Spinal cord (tissue), 10 donors: ENCODE data around the gene DTHD1. TPM values are rescaled to one million over a fixed set of nuclear protein-coding genes. Genes with fewer than 3 reads are reported as not detected.
A peak's percentile ranks its signal among the peaks of the same experiment; 100 is the strongest.

Experiments used
- DNase-seq, 6 donors: peaks; one replicate each; pipeline versions ENCODE4 v3.0.0 to v3.0.0-alpha.2; 2013 to 2015; ENCODE audit warnings: low spot score in 6 of 6, low read depth in 4 of 6
- H3K27ac ChIP-seq: one replicate; pipeline ENCODE4 v1.5.1; 2013; ENCODE audit warnings: low read depth, low read length, control low read depth
- H3K27me3 ChIP-seq: one replicate; pipeline ENCODE4 v1.6.1; 2013; ENCODE audit warnings: low read length; ENCODE audit not compliant: control insufficient read depth, insufficient read depth
- H3K36me3 ChIP-seq: one replicate; pipeline ENCODE4 v1.6.1; 2013; ENCODE audit warnings: low read length; ENCODE audit not compliant: control insufficient read depth, insufficient read depth
- H3K4me1 ChIP-seq: one replicate; pipeline ENCODE4 v1.6.1; 2013; ENCODE audit warnings: low read length; ENCODE audit not compliant: control insufficient read depth, insufficient read depth
- H3K4me3 ChIP-seq: one replicate; pipeline ENCODE4 v1.5.1; 2013; ENCODE audit warnings: low read depth, low read length, control low read depth
- H3K9me3 ChIP-seq: one replicate; pipeline ENCODE4 v1.6.1; 2013; ENCODE audit warnings: low read length; ENCODE audit not compliant: control insufficient read depth, insufficient read depth
- WGBS: methylation state at CpG from one replicate; pipeline ENCODE4 v1.1.5; 2013; ENCODE audit warnings: missing lambda C conversion rate; ENCODE audit not compliant: insufficient coverage; 5-methylcytosine and 5-hydroxymethylcytosine counted together
- polyA plus RNA-seq, 2 donors: library from polyadenylated mRNA; unstranded; fragments of 120-200 nt; gene quantifications; one replicate each; pipeline ENCODE4 v1.2.1, GENCODE V29; 2013; ENCODE audit not compliant: insufficient read length in 2 of 2
- total RNA-seq, 2 donors: library from RNA; depleted of rRNA in 1 of 2; stranded (reverse); fragments of 120-200 nt in 1 of 2; fragments of >200 nt in 1 of 2; gene quantifications; one replicate each; pipeline versions ENCODE4 v1.2.3 to v1.2.4, GENCODE V29; 2013 to 2014
- donor health status: healthy.

The DTHD1 gene
- total and polyA plus RNA-seq, 4 donors, result 5.1 to 13.2 (median 7.7) TPM

- H3K27me3 ChIP-seq, result peaks cover 2% of the 10 kb centered on the region
- peak within 1 kb of the TSS; percentile 82 for H3K27ac ChIP-seq
- H3K4me3 ChIP-seq, result peak within 1 kb of the TSS; percentile 70
- peak in 3 of 6 donors; percentile 25 to 66 (median 59) for DNase-seq
- no peaks in the 10 kb centered on the region for H3K9me3 ChIP-seq
- no peaks in the 10 kb centered on the region for H3K36me3 ChIP-seq
- peaks cover 7% of the 10 kb centered on the region for H3K4me1 ChIP-seq
- WGBS, result 1% methylated on average over 74 of the region's 81 CpGs
These were observed 36.9 kb upstream of the DTHD1 start, which contains the start of gene ARAP2 for GRCh38 chr4:36244257-36245082. Gene ARAP2, minus strand, starts transcription at chr4:36244514. Its CDS starts 15,028 bp downstream, at chr4:36229486.

DNA sequence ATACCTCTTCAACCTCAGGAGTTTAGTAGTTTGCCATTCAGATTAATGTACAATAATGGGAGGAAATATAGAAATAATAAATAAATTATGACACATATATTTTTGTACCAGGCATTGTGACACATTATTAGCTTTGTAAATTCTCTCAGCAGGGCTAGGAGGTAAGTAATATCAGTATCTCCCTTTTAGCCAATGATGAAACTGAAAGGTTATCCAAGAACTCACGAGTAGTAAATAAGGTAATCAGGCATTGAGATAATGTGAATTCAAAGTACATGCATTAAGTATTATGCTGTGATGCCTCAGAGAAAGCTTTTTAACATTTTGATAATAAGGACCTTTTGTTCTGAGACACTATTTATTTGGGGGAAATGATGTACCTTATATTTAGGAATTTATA is 31.8 kb upstream of the DTHD1 start:
- Histone ChIP-seq H3K27me3 (no peaks in the 10 kb centered on the region), H3K36me3 (no peaks in the 10 kb centered on the region), H3K9me3 (no peaks in the 10 kb centered on the region), H3K4me1 (peaks cover 5% of the 10 kb centered on the region), H3K27ac (no peak overlapping the region), H3K4me3 (no peak overlapping the region)
- no peak for DNase-seq
- WGBS, result no CpG with 5 or more reads among the region's 1 CpG

GRCh38 chr4:36251983-36252382 is 29.4 kb upstream of the DTHD1 start:
- WGBS, result no CpG with 5 or more reads among the region's 2 CpGs
- no peak overlapping the region for H3K4me3 ChIP-seq
- H3K4me1 ChIP-seq, result peaks cover 4% of the 10 kb centered on the region
- H3K36me3 ChIP-seq, result no peaks in the 10 kb centered on the region
- DNase-seq, result no peak
- no peaks in the 10 kb centered on the region for H3K27me3 ChIP-seq
- no peak overlapping the region for H3K27ac ChIP-seq
- no peaks in the 10 kb centered on the region for H3K9me3 ChIP-seq

- Histone ChIP-seq H3K36me3 (no peaks in the 10 kb centered on the region), H3K9me3 (no peaks in the 10 kb centered on the region), H3K4me1 (peaks cover 7% of the 10 kb centered on the region), H3K27ac (no peak overlapping the region), H3K27me3 (no peaks in the 10 kb centered on the region), H3K4me3 (no peak overlapping the region)
- DNase-seq, result no peak
- WGBS, result 58% methylated on average over 2 of the region's 2 CpGs
These were observed 27.0 kb upstream of the DTHD1 start for GRCh38 chr4:36254371-36254770.

GRCh38 chr4:36255577-36255976 is 25.8 kb upstream of the DTHD1 start:
- no peak overlapping the region for H3K27ac ChIP-seq
- no peaks in the 10 kb centered on the region for H3K36me3 ChIP-seq
- DNase-seq, result peak in 2 of 6 donors; percentile 21 to 60
- peaks cover 7% of the 10 kb centered on the region for H3K4me1 ChIP-seq
- no CpG with 5 or more reads among the region's 2 CpGs for WGBS
- H3K4me3 ChIP-seq, result no peak overlapping the region
- H3K27me3 ChIP-seq, result no peaks in the 10 kb centered on the region
- H3K9me3 ChIP-seq, result no peaks in the 10 kb centered on the region

- WGBS, result no CpG with 5 or more reads among the region's 6 CpGs
- Histone ChIP-seq H3K9me3 (no peaks in the 10 kb centered on the region), H3K4me1 (peaks cover 7% of the 10 kb centered on the region), H3K4me3 (peak overlapping the region; percentile 13), H3K27ac (peak overlapping the region; percentile 87), H3K36me3 (no peaks in the 10 kb centered on the region), H3K27me3 (no peaks in the 10 kb centered on the region)
- peak in 2 of 6 donors; percentile 59 to 60 for DNase-seq
These were observed 25.0 kb upstream of the DTHD1 start for GRCh38 chr4:36256398-36256891.

DNA sequence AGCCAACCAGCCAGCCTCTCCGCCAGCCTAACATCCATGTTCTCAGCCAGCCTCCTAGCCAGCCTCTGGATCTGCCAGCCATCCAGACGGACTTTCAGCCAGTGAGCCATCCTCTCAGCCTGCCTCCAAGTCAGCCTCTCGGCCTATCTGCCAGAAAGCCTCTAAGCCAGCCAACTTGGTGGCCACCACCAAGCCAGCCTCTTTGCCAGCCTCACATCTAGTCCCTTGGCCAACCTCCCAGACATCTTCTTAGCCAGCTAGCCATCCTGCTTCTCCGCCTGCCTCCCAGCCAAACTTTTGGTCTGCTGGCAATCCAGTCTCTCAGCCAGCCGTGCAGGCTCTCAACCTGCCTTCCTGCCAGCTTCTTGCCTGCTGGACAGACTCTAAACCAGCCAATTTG is 20.7 kb upstream of the DTHD1 start:
- no peaks in the 10 kb centered on the region for H3K36me3 ChIP-seq
- DNase-seq, result peak in 1 of 6 donors; percentile 64
- H3K27ac ChIP-seq, result no peak overlapping the region
- no peaks in the 10 kb centered on the region for H3K9me3 ChIP-seq
- H3K4me3 ChIP-seq, result no peak overlapping the region
- H3K4me1 ChIP-seq, result peaks cover 7% of the 10 kb centered on the region
- H3K27me3 ChIP-seq, result no peaks in the 10 kb centered on the region
- 65% methylated on average over 5 of the region's 5 CpGs for WGBS

DNA sequence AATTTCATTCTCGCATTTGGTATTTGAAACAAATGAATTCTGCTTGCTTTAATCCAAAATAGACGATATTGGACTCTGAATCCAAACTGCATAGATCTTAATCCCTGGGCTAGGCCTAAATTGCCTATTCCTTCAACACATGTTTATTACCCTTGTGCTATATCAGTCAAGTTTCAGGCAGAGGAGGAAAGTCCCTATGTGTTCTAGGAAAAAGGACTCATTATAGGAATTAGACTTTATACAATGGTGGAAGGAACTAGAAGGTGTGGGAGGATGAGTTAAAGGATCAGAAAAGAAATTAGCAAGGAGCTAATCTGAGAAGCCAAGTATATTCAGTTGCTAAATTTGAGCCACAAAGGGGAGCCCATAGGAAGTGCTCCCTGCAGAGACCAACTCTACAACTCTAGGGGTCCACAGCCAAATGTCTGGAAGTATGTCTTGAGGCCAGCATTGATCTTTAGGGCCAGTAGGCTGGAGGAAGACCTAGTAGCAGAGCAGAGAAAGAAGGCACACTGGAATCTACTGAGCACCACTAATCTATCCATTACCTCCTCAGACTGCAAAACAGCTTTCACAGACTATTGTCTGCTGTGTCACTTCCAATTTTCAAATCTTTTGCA is 17.1 kb upstream of the DTHD1 start:
- no peak for DNase-seq
- Histone ChIP-seq H3K36me3 (no peaks in the 10 kb centered on the region), H3K4me3 (no peak overlapping the region), H3K4me1 (no peaks in the 10 kb centered on the region), H3K27me3 (no peaks in the 10 kb centered on the region), H3K27ac (no peak overlapping the region), H3K9me3 (no peaks in the 10 kb centered on the region)
- 100% methylated on average over 1 of the region's 2 CpGs for WGBS

GRCh38 chr4:36267486-36268268 is 13.7 kb upstream of the DTHD1 start:
- H3K4me1 ChIP-seq, result no peaks in the 10 kb centered on the region
- 100% methylated on average over 1 of the region's 2 CpGs for WGBS
- H3K27ac ChIP-seq, result no peak overlapping the region
- DNase-seq, result no peak
- H3K9me3 ChIP-seq, result no peaks in the 10 kb centered on the region
- no peaks in the 10 kb centered on the region for H3K27me3 ChIP-seq
- H3K36me3 ChIP-seq, result no peaks in the 10 kb centered on the region
- no peak overlapping the region for H3K4me3 ChIP-seq
